Adrenal gland (tissue), 12 donors: Measurements from ENCODE around the gene CHAC1. TPM values are rescaled to one million over a fixed set of nuclear protein-coding genes. Genes with fewer than 3 reads are reported as not detected.

Experiments
- DNase-seq, 7 donors: peaks; one replicate each; pipeline ENCODE4 v3.0.0-alpha.2; 2019 to 2020
- H3K27ac ChIP-seq, 5 donors: fragments of 200-600 bp; sonication (generic) in 4 of 5; 1 replicate in 3 of 5; 2 replicates in 2 of 5; pipeline versions ENCODE4 v1.5.1 to v1.8.0; 2016 to 2020; ENCODE audit warnings: mild to moderate bottlenecking in 1 of 5
- H3K27me3 ChIP-seq: fragments of 200-600 bp; 2 replicates; pipeline ENCODE4 v1.8.0; 2021
- H3K36me3 ChIP-seq, 2 donors: fragments of 200-600 bp; replicated peaks in 1 of 2; 1 replicate in 1 of 2; 2 replicates in 1 of 2; pipeline versions ENCODE4 v1.5.1 to v1.8.0; 2018 to 2022
- H3K4me1 ChIP-seq, 2 donors: fragments of 200-600 bp; replicated peaks in 1 of 2; 1 replicate in 1 of 2; 2 replicates in 1 of 2; pipeline versions ENCODE4 v1.5.1 to v1.8.0; 2018 to 2021
- H3K4me3 ChIP-seq, 4 donors: fragments of 200-600 bp; sonication (generic) in 3 of 4; one replicate each; pipeline ENCODE4 v1.5.1; 2016 to 2018
- H3K9me3 ChIP-seq, 3 donors: fragments of 200-600 bp; sonication (generic) in 1 of 3; replicated peaks in 1 of 3; 1 replicate in 2 of 3; 2 replicates in 1 of 3; pipeline versions ENCODE4 v1.5.1 to v1.8.0; 2016 to 2021
- CTCF ChIP-seq, 6 experiments: fragments of 450-650 bp in 4 of 6; fragments of 200-600 bp in 2 of 6; sonication (generic) in 1 of 6; IDR thresholded peaks; 1 replicate in 5 of 6; 2 replicates in 1 of 6; pipeline versions ENCODE4 v1.5.1 to v1.8.0; 2016 to 2021; ENCODE audit warnings: antibody characterized with exemption in 6 of 6, mild to moderate bottlenecking in 2 of 6, moderate library complexity in 1 of 6
- POLR2A ChIP-seq, 2 donors: fragments of 450-650 bp; IDR thresholded peaks; one replicate each; pipeline ENCODE4 v1.6.1; 2017; ENCODE audit warnings: antibody characterized with exemption in 2 of 2, mild to moderate bottlenecking in 2 of 2, moderate library complexity in 1 of 2
- WGBS, 4 donors: extraction: QIAGEN DNeasy Blood & Tissue Kit in 2 of 4; methylation state at CpG; one replicate each; pipeline versions ENCODE4 v1.1.5 to v1.1.7; 2013 to 2017; 5-methylcytosine and 5-hydroxymethylcytosine counted together
- intact Hi-C, 2 donors: fragments of 100-400 bp; cut with DNase I; formaldehyde crosslinking; loops; one replicate each; pipeline versions ENCODE4 v1.14.1 to v1.15.0; 2022 to 2023
- polyA plus RNA-seq, 3 donors: library from polyadenylated mRNA; stranded (reverse); fragments of 200-250 nt in 2 of 3; fragments of 350-450 nt in 1 of 3; fragmentation: Illumina TruSeq in 1 of 3; extraction: RNeasy Lipid Tissue Mini Kit (QIAGEN cat#74804) in 1 of 3; gene quantifications; one replicate each; pipeline ENCODE4 v1.2.3, GENCODE V29; 2013 to 2014
- total RNA-seq, 9 donors: library from RNA; depleted of rRNA in 4 of 9; stranded (reverse); fragments of >200 nt in 4 of 9; fragments of 120-200 nt in 1 of 9; fragmentation: NEBNext Ultra II Directional in 1 of 9; extraction: Animal tissue kit (Norgen Biotek cat#: 25700) in 1 of 9; gene quantifications; one replicate each; pipeline versions ENCODE4 v1.1.0 to v1.2.4, GENCODE V29; 2013 to 2023
- donor health status: healthy with polysubstance abuse.
- donor health status: Bipolar disorder and iron deficiency.
- donor health status: DM: yes; HTN: yes; CAD: no.
- donor health status: DM: no; HTN: no; CAD: no.
- donor health status: DM: no; HTN: no; CAD: no.
- donor health status: DM: yes; HTN: yes; CAD: no.

CHAC1 gene
- total and polyA plus RNA-seq, 12 donors: 0.24 to 2.4 (median 1.1) TPM; not detected in 1

DNA sequence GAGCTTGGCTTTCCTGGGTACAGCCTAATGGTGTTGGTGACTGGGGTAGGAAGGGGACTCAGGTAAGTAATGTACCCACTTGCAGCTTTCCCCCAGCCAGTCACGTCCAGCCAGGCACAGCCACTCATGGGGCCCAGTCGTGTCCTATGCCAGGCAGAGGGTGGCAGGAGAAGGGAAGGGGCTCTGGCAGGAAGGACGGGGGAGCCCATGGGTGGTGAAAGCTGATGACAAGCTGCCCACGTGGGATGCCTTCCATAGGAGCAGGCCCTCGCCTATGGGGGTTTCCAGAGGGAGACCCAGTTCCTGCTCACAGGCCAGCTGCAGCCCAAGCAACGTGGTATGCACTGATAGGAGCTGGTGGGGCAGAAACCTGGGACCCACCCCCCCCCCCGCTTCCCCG, 10.7 kb downstream of the CHAC1 start:
- Histone ChIP-seq H3K27ac (no peak overlapping the region), H3K36me3 (no peaks in the 10 kb centered on the region), H3K4me1 (no peaks in the 10 kb centered on the region), H3K27me3 (no peaks in the 10 kb centered on the region), H3K4me3 (no peak overlapping the region), H3K9me3 (no peaks in the 10 kb centered on the region)
- WGBS, 4 donors: 70 to 82% (median 81%) methylated on average over 7 to 8 of the region's 8 CpGs
- DNase-seq: no peak
- intact Hi-C loops: no loop called here
- no peak for TF ChIP-seq POLR2A (IDR thresholded peaks at IDR 0.05)
- TF ChIP-seq CTCF (IDR thresholded peaks at IDR 0.05): no peak

DNA sequence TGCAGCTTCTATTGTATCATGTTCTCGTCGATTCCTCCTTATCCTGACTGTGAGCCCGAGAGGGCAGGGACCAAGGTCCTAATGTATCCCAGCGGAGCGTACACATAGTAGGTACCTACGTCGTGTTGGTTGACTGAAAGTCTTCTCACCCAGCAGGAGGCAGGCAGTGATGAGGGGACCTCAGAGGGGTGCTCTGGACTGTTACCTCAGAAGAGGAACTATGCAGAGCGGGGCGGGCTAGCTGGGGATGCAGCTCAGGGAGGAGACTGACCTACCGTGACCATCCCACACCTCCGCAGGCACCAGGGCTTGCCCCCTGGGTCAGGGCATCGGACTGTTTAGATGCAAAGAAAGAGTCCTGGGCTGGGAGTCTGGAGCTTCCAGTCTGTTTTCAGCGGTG, 11.4 kb downstream of the CHAC1 start:
- WGBS, 4 donors: 77 to 82% (median 79%) methylated on average over 12 to 13 of the region's 13 CpGs
- Histone ChIP-seq H3K36me3 (no peaks in the 10 kb centered on the region), H3K4me1 (no peaks in the 10 kb centered on the region), H3K27me3 (no peaks in the 10 kb centered on the region), H3K27ac (no peak overlapping the region), H3K9me3 (no peaks in the 10 kb centered on the region), H3K4me3 (no peak overlapping the region)
- intact Hi-C loops: no loop called here
- no peak for DNase-seq
- TF ChIP-seq CTCF (IDR thresholded peaks at IDR 0.05) (no peak), POLR2A (IDR thresholded peaks at IDR 0.05) (no peak)

DNA sequence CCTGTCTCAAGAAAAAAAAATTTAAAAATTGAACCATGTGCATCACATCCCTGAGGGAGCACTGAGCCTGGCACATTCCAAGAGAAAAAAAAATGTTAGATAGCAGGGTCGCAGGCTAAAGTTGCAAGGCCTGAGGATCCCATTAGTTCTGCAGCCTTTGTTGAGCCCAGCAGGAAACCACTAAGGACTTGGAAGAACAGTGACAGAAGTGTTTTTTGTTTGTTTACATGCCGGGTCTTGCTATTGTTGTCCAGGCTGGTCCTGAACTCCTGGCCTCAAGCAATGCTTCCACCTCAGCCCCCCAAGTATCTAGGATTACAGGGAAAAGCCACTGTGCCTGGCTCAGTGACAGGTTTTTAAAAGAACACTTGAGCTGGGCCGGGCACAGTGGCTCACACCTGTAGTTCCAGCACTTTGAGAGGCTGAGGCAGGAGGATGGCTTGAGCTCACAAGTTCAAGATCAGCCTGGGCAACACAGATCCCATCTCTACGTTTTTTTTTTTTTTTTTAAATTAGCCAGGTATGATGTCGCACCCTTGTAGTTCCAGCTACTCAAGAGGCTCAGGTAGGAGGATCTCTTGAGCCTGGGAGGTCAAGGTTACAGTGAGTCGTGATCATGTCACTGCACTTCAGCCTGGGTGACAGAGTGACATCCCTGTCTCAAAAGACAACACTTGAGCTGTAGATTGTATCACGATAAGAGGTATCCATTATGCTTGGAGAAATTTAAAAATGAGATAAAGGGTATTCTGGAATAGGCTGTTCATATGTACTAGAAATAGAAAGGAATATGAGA, 15.2 kb downstream of the CHAC1 start:
- no peaks in the 10 kb centered on the region for H3K36me3 ChIP-seq
- TF ChIP-seq CTCF (IDR thresholded peaks at IDR 0.05) (no peak), POLR2A (IDR thresholded peaks at IDR 0.05) (no peak)
- WGBS, 4 donors: 63 to 73% (median 70%) methylated on average over 7 of the region's 7 CpGs
- H3K9me3 ChIP-seq: no peaks in the 10 kb centered on the region
- H3K4me3 ChIP-seq: no peak overlapping the region
- DNase-seq: no peak
- no peaks in the 10 kb centered on the region for H3K4me1 ChIP-seq
- no peak overlapping the region for H3K27ac ChIP-seq
- no peaks in the 10 kb centered on the region for H3K27me3 ChIP-seq
- intact Hi-C loops: no loop called here

DNA sequence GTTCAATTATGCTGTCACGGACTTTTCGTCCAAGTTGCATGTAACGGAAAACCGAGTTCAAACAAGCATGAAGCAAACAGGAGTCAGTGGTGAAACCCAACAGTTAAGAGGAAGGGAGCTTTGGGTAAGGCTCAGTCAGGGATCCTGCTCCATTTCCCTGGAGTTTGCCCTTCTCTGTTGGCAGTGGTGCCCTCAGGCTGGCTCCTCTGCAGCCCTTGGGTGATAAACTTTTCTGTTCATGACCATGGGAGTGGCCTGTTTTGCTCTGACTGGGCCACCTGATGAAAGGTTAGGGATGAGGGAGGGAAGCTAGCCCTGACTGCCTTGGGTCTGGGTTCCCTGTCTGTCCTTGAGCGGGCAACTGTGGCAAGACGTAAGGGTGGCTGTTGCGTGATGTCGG, 16.1 kb downstream of the CHAC1 start:
- Histone ChIP-seq H3K9me3 (no peaks in the 10 kb centered on the region), H3K27ac (no peak overlapping the region), H3K27me3 (no peaks in the 10 kb centered on the region), H3K4me3 (no peak overlapping the region), H3K36me3 (no peaks in the 10 kb centered on the region), H3K4me1 (no peaks in the 10 kb centered on the region)
- no peak for DNase-seq
- WGBS, 4 donors: 84 to 94% (median 88%) methylated on average over 6 to 8 of the region's 8 CpGs
- no peak for TF ChIP-seq POLR2A (IDR thresholded peaks at IDR 0.05)
- no peak for TF ChIP-seq CTCF (IDR thresholded peaks at IDR 0.05)
- intact Hi-C loops: no loop called here
